ENCODE results near the gene C7orf57.
"Not testable (repeated sequence)": the region's sequence is repeated elsewhere in the genome, so short reads cannot be mapped to it uniquely, and the experiment has no call there.

C7orf57 gene

GRCh38 chr7:47991741-47992311, 43.5 kb upstream of the C7orf57 start:
- CTCF ChIA-PET: no interaction called here
- TF ChIP-seq FOXA1 (IDR thresholded peaks at IDR 0.05) (no peak), FOXK2 (IDR thresholded peaks at IDR 0.05) (no peak), PKNOX1 (IDR thresholded peaks at IDR 0.05) (no peak), L3MBTL2 (conservative IDR thresholded peaks at IDR 0.05) (peak; percentile 46; the same call in 1 of the 2 replicates), NFRKB (IDR thresholded peaks at IDR 0.05) (no peak)
- DNase-seq (ENCODE audit: extremely low spot score): peak; percentile 57
- POLR2A ChIA-PET: no interaction called here

- ChIA-PET CTCF (no interaction called here), POLR2A (no interaction called here)
- no peak for DNase-seq (ENCODE audit: extremely low spot score)
- TF ChIP-seq TARDBP (IDR thresholded peaks at IDR 0.05) (no peak), SUZ12 (IDR thresholded peaks at IDR 0.05) (no peak), HDGF (IDR thresholded peaks at IDR 0.05; ENCODE audit: borderline replicate concordance) (no peak), FOXM1 (IDR thresholded peaks at IDR 0.05; ENCODE audit: borderline replicate concordance) (no peak), ELF4 (IDR thresholded peaks at IDR 0.05) (no peak), ARNT (IDR thresholded peaks at IDR 0.05) (no peak), BHLHE40 (IDR thresholded peaks at IDR 0.05; ENCODE audit: borderline replicate concordance) (no peak), PKNOX1 (IDR thresholded peaks at IDR 0.05) (no peak), L3MBTL2 (conservative IDR thresholded peaks at IDR 0.05) (no peak), FOXK2 (IDR thresholded peaks at IDR 0.05) (no peak)
Observed at GRCh38 chr7:47992446-47992845, 42.9 kb upstream of the C7orf57 start.

GRCh38 chr7:47999413-47999812, 35.9 kb upstream of the C7orf57 start:
- ChIA-PET CTCF (no interaction called here), POLR2A (no interaction called here)
- no peak for DNase-seq (ENCODE audit: extremely low spot score)
- TF ChIP-seq FOXA1 (IDR thresholded peaks at IDR 0.05): no peak
- TF ChIP-seq HDGF (IDR thresholded peaks at IDR 0.05; ENCODE audit: borderline replicate concordance): no peak
- no peak for TF ChIP-seq ZNF384 (IDR thresholded peaks at IDR 0.05)
- no peak for TF ChIP-seq PKNOX1 (IDR thresholded peaks at IDR 0.05)
- no peak for TF ChIP-seq ARNT (IDR thresholded peaks at IDR 0.05)
- TF ChIP-seq CTBP1 (IDR thresholded peaks at IDR 0.05; ENCODE audit: borderline replicate concordance): no peak
- no peak for TF ChIP-seq NFRKB (IDR thresholded peaks at IDR 0.05)
- no peak for TF ChIP-seq LEF1 (IDR thresholded peaks at IDR 0.05; ENCODE audit: borderline replicate concordance)
- no peak for TF ChIP-seq SP1 (IDR thresholded peaks at IDR 0.05)

GRCh38 chr7:48000164-48000563, 35.2 kb upstream of the C7orf57 start:
- CTCF ChIA-PET; POLR2A ChIA-PET; DNase-seq (ENCODE audit: extremely low spot score): not testable (repeated sequence)

GRCh38 chr7:48004032-48004431, 31.3 kb upstream of the C7orf57 start:
- no peak for DNase-seq (ENCODE audit: extremely low spot score)
- CTCF ChIA-PET: no interaction called here
- TF ChIP-seq FOXA1 (IDR thresholded peaks at IDR 0.05): no peak
- peak; percentile 43 for TF ChIP-seq PKNOX1 (IDR thresholded peaks at IDR 0.05)
- POLR2A ChIA-PET: no interaction called here

DNA sequence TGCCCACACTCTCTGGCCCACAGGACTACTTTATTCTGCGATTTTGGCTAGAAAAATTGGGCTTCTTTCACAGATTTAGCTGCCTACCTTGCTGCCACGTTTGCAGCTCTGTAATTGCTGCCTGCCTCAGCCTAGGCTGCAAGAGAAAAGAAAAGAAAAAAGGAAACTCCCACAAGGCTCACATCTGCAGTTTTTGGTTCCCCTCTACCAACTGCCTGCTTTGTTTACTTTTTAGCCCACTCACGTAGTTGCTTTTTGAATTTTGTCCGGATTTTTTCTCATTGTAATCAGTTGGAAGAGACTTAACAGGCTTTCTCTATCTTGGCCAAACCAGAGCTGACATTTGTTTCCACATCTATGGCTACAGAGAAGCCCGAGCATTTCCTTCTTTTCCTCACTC, 30.7 kb upstream of the C7orf57 start:
- ChIA-PET POLR2A (no interaction called here), CTCF (no interaction called here)

More for the DNA sequence above, 30.7 kb upstream of the C7orf57 start:
- no peak for TF ChIP-seq ELF4 (IDR thresholded peaks at IDR 0.05)
- TF ChIP-seq TARDBP (IDR thresholded peaks at IDR 0.05): no peak
- no peak for TF ChIP-seq CTBP1 (IDR thresholded peaks at IDR 0.05; ENCODE audit: borderline replicate concordance)
- TF ChIP-seq SUZ12 (IDR thresholded peaks at IDR 0.05): no peak
- TF ChIP-seq PKNOX1 (IDR thresholded peaks at IDR 0.05): no peak
- TF ChIP-seq FOXK2 (IDR thresholded peaks at IDR 0.05): no peak
- TF ChIP-seq FOXA1 (IDR thresholded peaks at IDR 0.05): no peak
- TF ChIP-seq ARNT (IDR thresholded peaks at IDR 0.05): no peak
- TF ChIP-seq LEF1 (IDR thresholded peaks at IDR 0.05; ENCODE audit: borderline replicate concordance): no peak
- TF ChIP-seq SP1 (IDR thresholded peaks at IDR 0.05): no peak
- TF ChIP-seq FOXM1 (IDR thresholded peaks at IDR 0.05; ENCODE audit: borderline replicate concordance): no peak
- TF ChIP-seq HDGF (IDR thresholded peaks at IDR 0.05; ENCODE audit: borderline replicate concordance): no peak
- TF ChIP-seq ZNF384 (IDR thresholded peaks at IDR 0.05): no peak
- no peak for TF ChIP-seq NFRKB (IDR thresholded peaks at IDR 0.05)
- no peak for DNase-seq (ENCODE audit: extremely low spot score)

Measured in HEK293T (cell line).